Omental fat pad (tissue), 4 donors: Measurements from ENCODE around the gene PIWIL1. TPM values are rescaled to one million over a fixed set of nuclear protein-coding genes. Genes with fewer than 3 reads are reported as not detected.

Source experiments
- ATAC-seq: fragments of 150-250 bp; one replicate; pipeline ENCODE4 v1.9.1; 2016; ENCODE audit warnings: mild to moderate bottlenecking, moderate library complexity; ENCODE audit not compliant: low FRiP score
- DNase-seq: peaks from one replicate; pipeline ENCODE4 v3.0.0-alpha.2; 2019; ENCODE audit warnings: low spot score
- CTCF ChIP-seq, 3 donors: fragments of 450-650 bp; IDR thresholded peaks; one replicate each; pipeline ENCODE4 v1.5.1; 2016 to 2017; ENCODE audit warnings: antibody characterized with exemption in 3 of 3, mild to moderate bottlenecking in 3 of 3, moderate library complexity in 2 of 3
- total RNA-seq, 4 donors: library from RNA; depleted of rRNA; stranded (reverse); fragments of >200 nt; gene quantifications; one replicate each; pipeline ENCODE4 v1.1.0, GENCODE V29; 2016

PIWIL1 gene
- total RNA-seq, 4 donors from 2014 or later, result 0.79 TPM; not detected in 3

GRCh38 chr12:130384234-130384633 lies 46.5 kb downstream of the PIWIL1 start:
- no peak for ATAC-seq
- no peak for DNase-seq
- TF ChIP-seq CTCF (IDR thresholded peaks at IDR 0.05), result no peak

DNA sequence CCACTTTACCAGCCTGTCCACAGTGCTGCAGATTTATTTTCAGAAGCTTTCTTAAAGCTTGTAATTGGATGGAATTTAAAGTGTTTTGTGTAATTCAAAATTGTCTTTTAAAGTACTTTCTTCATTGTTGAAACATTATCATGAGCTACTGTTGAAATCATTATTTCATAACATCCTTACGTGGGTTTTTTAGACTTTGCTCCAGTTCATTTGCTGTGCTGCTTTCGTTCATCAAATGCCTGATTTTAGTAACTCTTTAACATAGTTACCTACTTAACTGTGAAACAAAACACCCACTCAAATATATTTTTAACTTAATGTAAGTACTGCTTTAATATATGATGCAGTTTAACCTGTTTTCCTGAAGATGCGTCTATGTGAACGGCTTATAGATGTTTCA lies 47.5 kb downstream of the PIWIL1 start:
- ATAC-seq (no peak), DNase-seq (no peak)
- no peak for TF ChIP-seq CTCF (IDR thresholded peaks at IDR 0.05)

DNA sequence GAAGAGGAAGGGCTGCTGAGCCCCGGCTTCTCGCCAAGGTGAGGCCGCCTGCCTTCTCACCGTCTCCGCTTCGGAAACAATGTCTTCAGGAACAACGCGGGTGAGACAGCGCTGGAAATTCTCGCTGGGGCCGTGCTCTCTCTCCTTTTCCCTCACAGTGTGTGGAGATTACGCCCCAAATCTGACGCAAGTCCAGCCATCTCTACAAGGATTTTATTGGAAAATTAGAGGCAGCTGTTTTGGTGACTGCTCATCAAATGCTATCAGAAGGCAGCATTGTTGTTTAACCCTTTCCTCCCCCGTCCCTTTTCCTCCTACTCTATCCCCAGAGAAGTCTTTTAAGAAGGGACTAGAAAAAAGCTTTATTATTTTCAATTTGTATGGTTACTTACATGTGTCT lies 53.5 kb downstream of the PIWIL1 start:
- no peak for TF ChIP-seq CTCF (IDR thresholded peaks at IDR 0.05)
- DNase-seq, result no peak
- ATAC-seq, result no peak

- no peak for TF ChIP-seq CTCF (IDR thresholded peaks at IDR 0.05)
- DNase-seq, result no peak
Observed at GRCh38 chr12:130394906-130395305, 57.2 kb downstream of the PIWIL1 start.

GRCh38 chr12:130396667-130397066 lies 59.0 kb downstream of the PIWIL1 start:
- DNase-seq (no peak), ATAC-seq (no peak)
- TF ChIP-seq CTCF (IDR thresholded peaks at IDR 0.05), result no peak

More at GRCh38 chr12:130394906-130395305, 57.2 kb downstream of the PIWIL1 start:
- no peak for ATAC-seq

GRCh38 chr12:130398100-130398848 lies 60.6 kb downstream of the PIWIL1 start:
- DNase-seq (no peak), ATAC-seq (no peak)
- TF ChIP-seq CTCF (IDR thresholded peaks at IDR 0.05), result no peak

- TF ChIP-seq CTCF (IDR thresholded peaks at IDR 0.05), result no peak
- no peak for DNase-seq
- ATAC-seq, result no peak
Observed at GRCh38 chr12:130401703-130402102, 64.0 kb downstream of the PIWIL1 start.
